Chondrocyte (in vitro differentiated cells): ENCODE measurements around the gene TCERG1L. TPM values are rescaled to one million over a fixed set of nuclear protein-coding genes. Genes with fewer than 3 reads are reported as not detected.

Source experiments
- DNase-seq: peaks from one replicate; pipeline ENCODE4 v3.0.0; 2021; ENCODE audit warnings: mixed read lengths, low spot score
- H3K27ac Mint-ChIP-seq: one replicate; pipeline ENCODE4 v1.8.0; 2021; ENCODE audit warnings: mild to moderate bottlenecking, moderate library complexity, mixed read lengths; ENCODE audit not compliant: unreplicated experiment
- H3K27me3 Mint-ChIP-seq: 2 replicates; pipeline ENCODE4 v1.8.0; 2021; ENCODE audit warnings: low read depth, mixed read lengths
- H3K36me3 Mint-ChIP-seq: 2 replicates; pipeline ENCODE4 v1.8.0; 2021; ENCODE audit warnings: low read depth, mixed read lengths
- H3K4me1 Mint-ChIP-seq: 2 replicates; pipeline ENCODE4 v1.8.0; 2021; ENCODE audit warnings: low read depth, mild to moderate bottlenecking, mixed read lengths
- H3K4me3 Mint-ChIP-seq: one replicate; pipeline ENCODE4 v1.8.0; 2021; ENCODE audit warnings: mild to moderate bottlenecking, moderate library complexity, mixed read lengths; ENCODE audit not compliant: unreplicated experiment
- H3K9me3 Mint-ChIP-seq: 2 replicates; pipeline ENCODE4 v1.8.0; 2021; ENCODE audit warnings: low read depth, mixed read lengths
- total RNA-seq: library from RNA; stranded (reverse); gene quantifications from 3 replicates; pipeline ENCODE4 v1.2.1, GENCODE V29; 2021
- TF ChIP-seq, protein P1 (sequence below): fragments of 200-600 bp; sonication (generic); IDR thresholded peaks from 2 replicates; pipeline ENCODE4 v1.5.0; 2021; ENCODE audit warnings: antibody characterized with exemption, mild to moderate bottlenecking, moderate library complexity

TCERG1L gene
- total RNA-seq, 1 donor from 2014 or later: not detected

DNA sequence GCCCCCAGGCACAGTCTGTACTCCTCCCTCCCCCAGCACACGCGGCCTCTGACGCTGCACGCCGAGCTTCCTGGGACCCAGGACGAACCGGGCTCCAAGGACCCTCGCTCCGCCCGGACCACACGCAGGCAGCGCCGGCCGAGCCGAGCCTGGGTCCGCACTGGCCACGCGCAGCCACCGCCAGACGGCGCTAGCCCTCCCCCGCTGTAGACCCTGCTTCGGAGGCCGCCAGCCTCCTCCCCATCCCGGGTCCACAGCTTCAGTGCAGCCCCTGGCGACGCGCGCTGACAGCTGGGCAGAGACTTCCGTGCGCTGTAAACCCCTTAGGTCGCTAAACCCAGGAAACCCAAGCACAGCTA is 936 bp upstream of the TCERG1L start:
- no peak overlapping the region for H3K27ac Mint-ChIP-seq
- H3K4me1 Mint-ChIP-seq: peaks cover 6% of the 10 kb centered on the region
- no peak overlapping the region for H3K4me3 Mint-ChIP-seq
- no peaks in the 10 kb centered on the region for H3K9me3 Mint-ChIP-seq
- peaks cover 42% of the 10 kb centered on the region for H3K27me3 Mint-ChIP-seq
- no peaks in the 10 kb centered on the region for H3K36me3 Mint-ChIP-seq
- TF ChIP-seq, protein P1, sequence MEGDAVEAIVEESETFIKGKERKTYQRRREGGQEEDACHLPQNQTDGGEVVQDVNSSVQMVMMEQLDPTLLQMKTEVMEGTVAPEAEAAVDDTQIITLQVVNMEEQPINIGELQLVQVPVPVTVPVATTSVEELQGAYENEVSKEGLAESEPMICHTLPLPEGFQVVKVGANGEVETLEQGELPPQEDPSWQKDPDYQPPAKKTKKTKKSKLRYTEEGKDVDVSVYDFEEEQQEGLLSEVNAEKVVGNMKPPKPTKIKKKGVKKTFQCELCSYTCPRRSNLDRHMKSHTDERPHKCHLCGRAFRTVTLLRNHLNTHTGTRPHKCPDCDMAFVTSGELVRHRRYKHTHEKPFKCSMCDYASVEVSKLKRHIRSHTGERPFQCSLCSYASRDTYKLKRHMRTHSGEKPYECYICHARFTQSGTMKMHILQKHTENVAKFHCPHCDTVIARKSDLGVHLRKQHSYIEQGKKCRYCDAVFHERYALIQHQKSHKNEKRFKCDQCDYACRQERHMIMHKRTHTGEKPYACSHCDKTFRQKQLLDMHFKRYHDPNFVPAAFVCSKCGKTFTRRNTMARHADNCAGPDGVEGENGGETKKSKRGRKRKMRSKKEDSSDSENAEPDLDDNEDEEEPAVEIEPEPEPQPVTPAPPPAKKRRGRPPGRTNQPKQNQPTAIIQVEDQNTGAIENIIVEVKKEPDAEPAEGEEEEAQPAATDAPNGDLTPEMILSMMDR: peak; percentile 49
- DNase-seq: no peak

DNA sequence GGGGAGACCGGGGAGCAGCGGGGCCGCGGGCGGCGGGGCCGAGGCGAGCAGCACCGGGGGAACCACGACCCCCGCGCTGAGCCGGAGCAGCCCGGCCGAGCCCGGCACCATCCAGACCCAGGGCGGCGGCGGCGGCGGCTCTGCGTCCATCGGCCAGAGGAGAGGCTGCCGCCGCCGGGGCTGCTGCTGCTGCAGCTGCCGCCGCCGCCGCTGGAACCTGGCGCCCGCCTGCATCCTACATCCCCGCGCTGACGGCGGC is 190 bp downstream of the TCERG1L start:
- DNase-seq: no peak
- Mint-ChIP-seq H3K27me3 (peaks cover 39% of the 10 kb centered on the region), H3K36me3 (no peaks in the 10 kb centered on the region), H3K4me3 (no peak overlapping the region), H3K27ac (no peak overlapping the region), H3K4me1 (peaks cover 6% of the 10 kb centered on the region), H3K9me3 (no peaks in the 10 kb centered on the region)
- TF ChIP-seq, protein P1: no peak

DNA sequence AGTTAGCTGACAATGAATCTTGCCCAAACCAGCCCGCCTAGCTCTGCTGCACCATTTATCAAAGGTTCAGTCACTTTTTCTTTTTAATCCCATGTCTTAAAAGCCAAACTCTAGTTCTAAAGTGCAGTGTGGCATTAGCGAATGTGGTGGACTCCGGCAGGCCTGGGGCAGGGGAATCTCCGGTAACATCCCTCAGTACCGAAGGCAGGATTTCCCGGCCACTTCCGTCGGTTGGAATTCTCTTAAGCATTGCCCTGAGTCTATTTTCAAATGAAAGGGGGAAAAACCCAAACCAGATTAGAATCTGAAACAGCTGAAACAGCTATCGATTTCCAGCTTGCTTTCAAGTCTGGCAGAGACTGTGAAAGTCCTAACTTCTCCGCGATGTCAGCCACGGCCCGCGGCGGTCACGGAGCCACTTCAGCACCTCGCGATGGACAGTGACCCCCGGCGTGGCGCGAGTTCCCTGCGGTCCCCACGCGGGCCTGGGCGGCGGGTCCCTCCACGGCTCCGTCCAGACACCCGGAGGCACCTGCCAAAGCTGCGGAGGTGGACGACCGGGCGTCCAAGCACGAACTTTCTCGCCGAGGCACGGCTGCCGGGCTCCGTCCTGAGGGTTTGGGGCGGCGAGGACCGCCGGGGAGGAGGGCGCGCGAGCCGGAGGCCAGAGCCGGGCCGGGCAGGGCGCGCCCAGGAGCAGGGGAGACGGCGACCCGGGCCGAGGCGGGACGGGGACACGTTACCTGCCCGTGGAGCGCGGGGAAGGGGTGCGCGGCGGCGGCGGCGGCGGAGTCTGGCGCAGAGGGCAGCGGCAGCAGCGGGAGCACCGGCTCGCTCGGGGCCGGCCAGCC is 745 bp downstream of the TCERG1L start:
- H3K4me1 Mint-ChIP-seq: peaks cover 6% of the 10 kb centered on the region
- H3K4me3 Mint-ChIP-seq: no peak overlapping the region
- H3K9me3 Mint-ChIP-seq: no peaks in the 10 kb centered on the region
- H3K27me3 Mint-ChIP-seq: peaks cover 39% of the 10 kb centered on the region
- H3K27ac Mint-ChIP-seq: no peak overlapping the region
- TF ChIP-seq, protein P1: no peak
- H3K36me3 Mint-ChIP-seq: no peaks in the 10 kb centered on the region
- DNase-seq: peak; percentile 79

DNA sequence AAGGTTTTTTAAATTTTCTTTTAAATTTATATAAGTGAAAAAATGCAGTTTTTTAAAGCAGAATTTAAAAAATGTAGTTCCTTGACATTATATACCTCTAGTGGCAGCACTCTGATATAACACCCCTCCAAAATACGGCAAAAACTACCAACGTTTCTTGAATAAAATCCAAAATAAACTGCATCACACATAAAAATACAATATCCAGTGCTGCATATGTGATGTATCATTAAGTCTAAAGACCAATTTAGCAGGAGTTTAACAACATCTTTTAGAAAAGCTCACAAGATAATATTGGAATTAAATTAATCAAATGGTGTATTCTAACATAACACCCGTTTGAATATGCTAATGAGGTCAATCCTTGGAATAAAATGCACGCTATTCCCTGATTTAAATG is 1.4 kb downstream of the TCERG1L start:
- peaks cover 38% of the 10 kb centered on the region for H3K27me3 Mint-ChIP-seq

DNA sequence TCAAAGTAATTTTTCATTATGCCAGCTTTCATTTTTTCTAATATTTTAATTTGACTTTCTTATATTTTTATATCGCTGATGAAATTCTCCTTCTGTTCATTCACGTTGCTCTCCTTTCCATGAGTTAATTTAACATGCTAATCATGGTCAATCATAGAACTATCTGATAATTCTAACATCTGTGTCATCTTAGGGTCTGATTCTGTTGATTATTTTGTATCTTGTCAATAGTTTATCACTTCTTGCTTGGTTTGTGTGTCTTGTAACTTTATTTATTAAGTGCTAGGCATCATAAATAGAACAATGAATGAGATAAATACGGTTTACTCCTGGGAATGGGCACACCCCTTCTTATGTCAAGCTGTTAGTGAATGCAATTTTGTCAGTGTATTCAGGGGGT is 11.0 kb downstream of the TCERG1L start:
- no peak overlapping the region for H3K27ac Mint-ChIP-seq
- H3K9me3 Mint-ChIP-seq: peaks cover 52% of the 10 kb centered on the region
- H3K4me3 Mint-ChIP-seq: no peak overlapping the region
- H3K4me1 Mint-ChIP-seq: no peaks in the 10 kb centered on the region
- TF ChIP-seq, protein P1: no peak
- no peak for DNase-seq
- H3K27me3 Mint-ChIP-seq: no peaks in the 10 kb centered on the region
- peaks cover 2% of the 10 kb centered on the region for H3K36me3 Mint-ChIP-seq

More for the DNA sequence above, 1.4 kb downstream of the TCERG1L start:
- TF ChIP-seq, protein P1: peak; percentile 69
- H3K9me3 Mint-ChIP-seq: peaks cover 3% of the 10 kb centered on the region
- H3K4me3 Mint-ChIP-seq: no peak overlapping the region
- H3K4me1 Mint-ChIP-seq: peaks cover 6% of the 10 kb centered on the region
- H3K27ac Mint-ChIP-seq: no peak overlapping the region
- DNase-seq: no peak
- no peaks in the 10 kb centered on the region for H3K36me3 Mint-ChIP-seq
